KMS-11 (cell line): Measurements from ENCODE around the gene PKNOX1.
"Not testable (repeated sequence)": the region's sequence is repeated elsewhere in the genome, so short reads cannot be mapped to it uniquely, and the experiment has no call there.

Experiments
- H2AFZ ChIP-seq: fragments of 200-600 bp; sonication (generic); 2 replicates; pipeline ENCODE4 v1.6.1; 2016; ENCODE audit warnings: antibody characterized with exemption, mixed run types, low read depth
- H3K27ac ChIP-seq: fragments of 200-600 bp; sonication (generic); 2 replicates; pipeline ENCODE4 v1.6.1; 2016; ENCODE audit warnings: mild to moderate bottlenecking, mixed run types
- H3K27me3 ChIP-seq: fragments of 200-600 bp; sonication (generic); 2 replicates; pipeline ENCODE4 v1.6.1; 2017; ENCODE audit warnings: mild to moderate bottlenecking, low read depth, mixed run types, moderate library complexity; ENCODE audit not compliant: insufficient read depth
- H3K36me3 ChIP-seq: fragments of 200-600 bp; sonication (generic); 2 replicates; pipeline ENCODE4 v1.6.1; 2017; ENCODE audit warnings: mild to moderate bottlenecking, mixed run types; ENCODE audit not compliant: insufficient read depth
- H3K4me1 ChIP-seq: fragments of 200-600 bp; sonication (generic); 2 replicates; pipeline ENCODE4 v1.6.1; 2016; ENCODE audit warnings: mild to moderate bottlenecking, low read depth, mixed run types; ENCODE audit not compliant: poor library complexity, severe bottlenecking
- H3K4me2 ChIP-seq: fragments of 200-600 bp; sonication (generic); 2 replicates; pipeline ENCODE4 v1.7.0; 2016; ENCODE audit warnings: mild to moderate bottlenecking, mixed run types
- H3K4me3 ChIP-seq: fragments of 200-600 bp; sonication (generic); IDR thresholded peaks from 2 replicates; pipeline ENCODE4 v1.6.1; 2017; ENCODE audit warnings: low read depth, low read length, mixed read lengths; ENCODE audit not compliant: insufficient read depth
- H3K79me2 ChIP-seq: fragments of 200-600 bp; sonication (generic); 2 replicates; pipeline ENCODE4 v1.6.1; 2016; ENCODE audit warnings: low read depth, mixed run types; ENCODE audit not compliant: insufficient read depth
- H3K9ac ChIP-seq: fragments of 200-600 bp; sonication (generic); 2 replicates; pipeline ENCODE4 v1.6.1; 2016; ENCODE audit warnings: mild to moderate bottlenecking, mixed run types
- H4K20me1 ChIP-seq: fragments of 200-600 bp; sonication (generic); 2 replicates; pipeline ENCODE4 v1.6.1; 2016; ENCODE audit warnings: mild to moderate bottlenecking, mixed run types; ENCODE audit not compliant: insufficient read depth
- TF ChIP-seq, protein P1 (sequence below): fragments of 200-600 bp; sonication (generic); conservative IDR thresholded peaks from 2 replicates; pipeline ENCODE4 v1.6.1; 2017; ENCODE audit warnings: low read depth, mild to moderate bottlenecking, antibody characterized with exemption, low read length, moderate library complexity, mixed read lengths

The PKNOX1 gene

DNA sequence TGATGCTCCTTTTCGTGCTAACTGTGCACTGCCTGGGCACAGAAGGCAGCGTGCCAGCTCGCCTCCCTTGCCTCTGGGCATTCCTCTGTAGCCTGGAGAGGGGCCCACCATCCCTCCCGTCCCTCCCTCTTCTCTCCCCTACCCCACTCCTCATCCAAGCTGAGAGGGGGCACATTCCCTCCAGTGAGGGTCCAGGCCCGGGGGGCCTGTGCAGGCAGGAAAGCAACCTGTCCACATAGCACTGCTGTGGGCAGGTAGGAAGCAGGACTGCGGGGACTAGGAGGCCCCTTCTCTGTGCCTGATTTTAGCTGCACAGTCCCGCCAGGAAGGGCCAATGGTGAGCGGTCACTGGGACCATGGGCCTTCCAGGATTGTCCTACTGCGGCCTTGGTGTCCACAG lies 10.3 kb upstream of the PKNOX1 start:
- H3K4me2 ChIP-seq = no peak overlapping the region
- H3K4me3 ChIP-seq = no peak overlapping the region
- no peak overlapping the region for H3K27ac ChIP-seq
- TF ChIP-seq, protein P1, sequence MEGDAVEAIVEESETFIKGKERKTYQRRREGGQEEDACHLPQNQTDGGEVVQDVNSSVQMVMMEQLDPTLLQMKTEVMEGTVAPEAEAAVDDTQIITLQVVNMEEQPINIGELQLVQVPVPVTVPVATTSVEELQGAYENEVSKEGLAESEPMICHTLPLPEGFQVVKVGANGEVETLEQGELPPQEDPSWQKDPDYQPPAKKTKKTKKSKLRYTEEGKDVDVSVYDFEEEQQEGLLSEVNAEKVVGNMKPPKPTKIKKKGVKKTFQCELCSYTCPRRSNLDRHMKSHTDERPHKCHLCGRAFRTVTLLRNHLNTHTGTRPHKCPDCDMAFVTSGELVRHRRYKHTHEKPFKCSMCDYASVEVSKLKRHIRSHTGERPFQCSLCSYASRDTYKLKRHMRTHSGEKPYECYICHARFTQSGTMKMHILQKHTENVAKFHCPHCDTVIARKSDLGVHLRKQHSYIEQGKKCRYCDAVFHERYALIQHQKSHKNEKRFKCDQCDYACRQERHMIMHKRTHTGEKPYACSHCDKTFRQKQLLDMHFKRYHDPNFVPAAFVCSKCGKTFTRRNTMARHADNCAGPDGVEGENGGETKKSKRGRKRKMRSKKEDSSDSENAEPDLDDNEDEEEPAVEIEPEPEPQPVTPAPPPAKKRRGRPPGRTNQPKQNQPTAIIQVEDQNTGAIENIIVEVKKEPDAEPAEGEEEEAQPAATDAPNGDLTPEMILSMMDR = no peak
- H3K79me2 ChIP-seq = no peaks in the 10 kb centered on the region
- no peaks in the 10 kb centered on the region for H3K4me1 ChIP-seq
- no peaks in the 10 kb centered on the region for H4K20me1 ChIP-seq
- no peak overlapping the region for H2AFZ ChIP-seq
- no peak overlapping the region for H3K9ac ChIP-seq
- H3K27me3 ChIP-seq = no peaks in the 10 kb centered on the region
- no peaks in the 10 kb centered on the region for H3K36me3 ChIP-seq

DNA sequence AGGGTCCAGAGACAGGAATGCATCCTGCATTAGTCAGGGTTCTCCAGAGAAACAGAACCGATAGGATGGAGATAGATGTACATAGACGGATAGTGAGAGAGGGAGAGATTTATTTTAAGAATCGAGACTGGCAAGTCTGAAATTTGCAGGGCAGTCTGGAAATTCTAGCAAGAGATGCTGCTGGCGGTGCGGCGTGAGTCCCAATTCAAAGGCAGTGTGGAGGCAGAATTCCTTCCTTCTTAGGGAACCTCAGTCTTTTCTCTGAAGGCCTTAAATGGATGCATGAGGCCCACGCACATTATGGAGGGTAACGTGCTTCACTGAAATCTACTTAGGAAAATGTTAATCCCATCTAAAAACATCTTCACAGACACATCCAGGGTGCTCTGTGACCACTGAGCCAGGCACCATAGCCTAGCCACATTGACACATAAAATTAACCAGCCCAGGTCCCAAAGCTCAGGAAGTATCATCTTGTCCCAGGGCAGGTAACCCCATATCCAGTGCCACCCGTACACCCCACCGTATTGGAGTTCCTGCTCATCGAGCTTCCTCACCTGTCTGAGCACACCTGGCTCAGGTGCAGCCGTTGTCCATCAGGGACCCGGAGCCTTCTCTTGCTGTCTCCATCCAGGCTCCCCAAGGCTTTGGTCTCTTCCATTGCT lies 9.7 kb upstream of the PKNOX1 start:
- H3K27ac ChIP-seq = no peak overlapping the region
- H3K9ac ChIP-seq = no peak overlapping the region
- no peaks in the 10 kb centered on the region for H3K4me1 ChIP-seq
- H4K20me1 ChIP-seq = no peaks in the 10 kb centered on the region
- H3K79me2 ChIP-seq = no peaks in the 10 kb centered on the region
- no peak overlapping the region for H2AFZ ChIP-seq
- no peaks in the 10 kb centered on the region for H3K36me3 ChIP-seq
- H3K4me3 ChIP-seq = no peak overlapping the region
- H3K4me2 ChIP-seq = no peak overlapping the region
- H3K27me3 ChIP-seq = no peaks in the 10 kb centered on the region
- TF ChIP-seq, protein P1 = no peak

DNA sequence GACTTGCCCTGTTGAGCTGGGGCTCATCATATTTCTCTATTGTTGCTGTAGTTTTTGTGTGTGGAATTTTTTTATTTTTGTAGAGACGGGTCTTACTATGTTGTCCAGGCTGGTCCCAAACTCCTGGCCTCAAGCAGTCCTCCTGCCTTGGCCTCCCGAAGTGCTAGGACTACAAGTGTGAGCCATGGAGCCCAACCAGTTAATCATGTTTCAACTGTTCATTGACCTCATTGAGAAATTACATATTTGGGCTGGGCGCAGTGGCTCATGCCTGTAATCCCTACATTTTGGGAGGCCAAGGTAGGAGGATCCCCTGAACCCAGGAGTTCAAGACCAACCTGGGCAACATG lies 9.2 kb upstream of the PKNOX1 start:
- no peak overlapping the region for H3K4me3 ChIP-seq
- H3K9ac ChIP-seq = no peak overlapping the region
- H3K4me1 ChIP-seq = no peaks in the 10 kb centered on the region
- H3K27ac ChIP-seq = no peak overlapping the region
- H3K27me3 ChIP-seq = no peaks in the 10 kb centered on the region
- H3K4me2 ChIP-seq = no peak overlapping the region
- no peaks in the 10 kb centered on the region for H4K20me1 ChIP-seq
- TF ChIP-seq, protein P1 = no peak
- no peaks in the 10 kb centered on the region for H3K79me2 ChIP-seq
- H3K36me3 ChIP-seq = no peaks in the 10 kb centered on the region
- no peak overlapping the region for H2AFZ ChIP-seq

DNA sequence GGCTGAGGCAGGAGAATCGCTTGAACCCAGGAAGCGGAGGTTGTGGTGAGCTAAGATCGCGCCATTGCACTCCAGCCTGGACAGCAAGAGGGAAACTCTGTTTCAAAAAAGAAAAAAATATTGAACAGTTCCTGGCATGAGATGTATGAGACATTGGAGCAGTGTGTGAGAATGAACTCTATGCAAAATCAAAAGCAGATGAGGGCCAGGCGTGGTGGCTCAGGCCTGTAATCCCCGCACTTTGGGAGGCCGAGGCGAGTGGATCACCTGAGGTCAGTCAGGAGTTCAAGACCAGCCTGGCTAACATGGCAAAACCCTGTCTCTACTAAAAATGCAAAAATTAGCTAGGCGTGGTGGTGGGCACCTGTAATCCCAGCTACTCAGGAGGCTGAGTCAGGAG lies 6.7 kb upstream of the PKNOX1 start:
- H2AFZ ChIP-seq, H3K9ac ChIP-seq, H3K4me1 ChIP-seq, H3K79me2 ChIP-seq, H4K20me1 ChIP-seq, H3K4me2 ChIP-seq, H3K36me3 ChIP-seq, H3K27ac ChIP-seq, H3K4me3 ChIP-seq, H3K27me3 ChIP-seq: not testable (repeated sequence)

DNA sequence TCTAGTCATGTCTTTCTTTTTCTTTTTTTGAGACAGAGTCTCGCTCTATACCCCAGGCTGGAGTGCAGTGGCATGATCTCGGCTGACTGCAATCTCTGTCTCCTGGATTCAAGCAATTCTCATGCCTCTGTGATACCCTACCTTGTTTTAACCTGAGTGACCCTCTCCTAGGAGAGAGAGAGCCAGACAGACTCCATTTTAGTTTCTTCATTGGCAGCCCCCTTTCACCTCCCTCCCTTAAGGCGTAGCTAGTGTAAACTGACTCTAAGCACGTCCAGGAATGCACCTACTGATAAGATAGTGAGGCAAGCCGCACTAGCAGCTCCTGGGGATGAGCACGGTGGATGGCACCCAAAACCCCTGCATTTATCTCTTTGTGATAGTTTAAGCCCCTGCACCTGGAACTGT lies 5.2 kb upstream of the PKNOX1 start:
- H4K20me1 ChIP-seq = no peaks in the 10 kb centered on the region
- TF ChIP-seq, protein P1 = no peak
- H3K36me3 ChIP-seq = no peaks in the 10 kb centered on the region
- no peak overlapping the region for H3K4me2 ChIP-seq
- no peak overlapping the region for H3K27ac ChIP-seq
- no peaks in the 10 kb centered on the region for H3K79me2 ChIP-seq
- no peaks in the 10 kb centered on the region for H3K27me3 ChIP-seq
- H3K4me3 ChIP-seq = no peak overlapping the region
- no peak overlapping the region for H2AFZ ChIP-seq
- no peak overlapping the region for H3K9ac ChIP-seq
- peaks cover 3% of the 10 kb centered on the region for H3K4me1 ChIP-seq
